ENCODE data around the gene GREB1L.

The GREB1L gene

DNA sequence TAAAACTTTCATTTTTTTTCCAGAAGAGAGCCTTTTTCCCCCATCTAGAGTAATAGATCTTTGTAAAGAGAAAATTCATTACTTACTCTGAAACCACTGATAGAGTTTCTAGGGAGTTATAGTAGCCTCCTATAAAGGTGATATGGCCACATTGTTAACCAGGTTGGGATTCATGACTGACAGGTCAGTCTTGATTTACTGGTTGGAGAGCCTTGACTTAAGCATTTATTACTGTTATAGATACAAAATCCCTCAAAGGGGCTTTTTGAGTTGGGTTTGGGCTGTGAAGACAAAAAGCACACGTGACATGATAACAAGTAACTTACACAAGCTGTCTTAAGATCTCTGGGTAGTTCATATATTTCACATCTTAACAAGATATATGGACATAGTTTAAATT, 141.0 kb downstream of the GREB1L start:
- no peak for TF ChIP-seq TAF1 (IDR thresholded peaks at IDR 0.05; ENCODE audit: borderline replicate concordance, insufficient read depth, low read length)
- no peak for TF ChIP-seq FOXP2 (optimal IDR thresholded peaks at IDR 0.05; ENCODE audit: borderline replicate concordance, extremely low read depth, extremely low read length, insufficient read depth)
- no peak for TF ChIP-seq SIN3A (IDR thresholded peaks at IDR 0.05; ENCODE audit: borderline replicate concordance, insufficient read depth, low read length)
- TF ChIP-seq POLR2AphosphoS5 (IDR thresholded peaks at IDR 0.05; ENCODE audit: low read depth, low read length) = no peak
- TF ChIP-seq REST (IDR thresholded peaks at IDR 0.05; ENCODE audit: insufficient read depth in 1 of 2, low read depth in 2 of 2, low read length in 2 of 2) = no peak

- TF ChIP-seq SIN3A (IDR thresholded peaks at IDR 0.05; ENCODE audit: borderline replicate concordance, insufficient read depth, low read length) = no peak
- no peak for TF ChIP-seq FOXP2 (optimal IDR thresholded peaks at IDR 0.05; ENCODE audit: borderline replicate concordance, extremely low read depth, extremely low read length, insufficient read depth)
- TF ChIP-seq TAF1 (IDR thresholded peaks at IDR 0.05; ENCODE audit: borderline replicate concordance, insufficient read depth, low read length) = no peak
- TF ChIP-seq POLR2AphosphoS5 (IDR thresholded peaks at IDR 0.05; ENCODE audit: low read depth, low read length) = no peak
- no peak for TF ChIP-seq REST (IDR thresholded peaks at IDR 0.05; ENCODE audit: insufficient read depth in 1 of 2, low read depth in 2 of 2, low read length in 2 of 2)
Observed at GRCh38 chr18:21386523-21387240, 144.7 kb downstream of the GREB1L start.

DNA sequence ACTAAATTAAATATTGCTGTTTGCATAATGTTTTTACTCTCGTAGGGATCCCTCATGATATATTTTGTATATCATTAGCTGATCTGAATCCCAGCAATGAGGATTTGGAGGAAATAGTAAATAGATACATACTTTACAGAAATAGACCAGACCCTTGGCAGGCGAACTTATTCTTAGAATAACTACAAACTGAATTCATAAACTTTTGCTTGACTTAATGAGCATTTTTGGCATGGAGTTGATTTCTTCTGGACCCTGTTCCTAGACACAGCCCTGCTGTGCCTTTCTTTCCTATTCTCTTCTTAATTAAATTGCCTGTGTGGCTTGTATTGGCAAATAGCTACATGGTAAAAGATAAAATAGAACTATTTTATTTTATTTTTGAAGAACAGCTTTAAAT, 145.9 kb downstream of the GREB1L start:
- TF ChIP-seq TAF1 (IDR thresholded peaks at IDR 0.05; ENCODE audit: borderline replicate concordance, insufficient read depth, low read length) = no peak
- TF ChIP-seq FOXP2 (optimal IDR thresholded peaks at IDR 0.05; ENCODE audit: borderline replicate concordance, extremely low read depth, extremely low read length, insufficient read depth) = no peak
- TF ChIP-seq REST (IDR thresholded peaks at IDR 0.05; ENCODE audit: insufficient read depth in 1 of 2, low read depth in 2 of 2, low read length in 2 of 2) = no peak
- TF ChIP-seq SIN3A (IDR thresholded peaks at IDR 0.05; ENCODE audit: borderline replicate concordance, insufficient read depth, low read length) = no peak
- no peak for TF ChIP-seq POLR2AphosphoS5 (IDR thresholded peaks at IDR 0.05; ENCODE audit: low read depth, low read length)

DNA sequence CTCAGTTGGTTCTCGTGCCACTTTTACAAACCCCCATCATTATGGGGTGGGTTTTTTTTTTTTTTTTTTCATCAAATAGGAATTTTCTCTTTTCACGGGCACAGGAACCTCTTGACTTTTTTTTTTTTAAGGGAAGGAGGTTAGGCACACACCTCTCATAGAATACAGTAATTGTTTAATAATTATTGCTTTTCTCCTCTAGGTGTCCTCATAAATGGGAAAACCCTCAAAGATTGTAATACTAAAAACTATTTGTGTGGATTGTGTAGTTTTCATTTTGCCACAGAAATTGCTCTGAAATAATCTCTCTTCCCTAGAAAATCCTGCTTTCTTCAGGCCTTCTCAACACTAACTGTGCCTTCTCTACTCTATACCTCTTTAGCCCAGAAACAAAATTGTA, 147.3 kb downstream of the GREB1L start:
- TF ChIP-seq TAF1 (IDR thresholded peaks at IDR 0.05; ENCODE audit: borderline replicate concordance, insufficient read depth, low read length) (no peak), SIN3A (IDR thresholded peaks at IDR 0.05; ENCODE audit: borderline replicate concordance, insufficient read depth, low read length) (no peak), REST (IDR thresholded peaks at IDR 0.05; ENCODE audit: insufficient read depth in 1 of 2, low read depth in 2 of 2, low read length in 2 of 2) (no peak), POLR2AphosphoS5 (IDR thresholded peaks at IDR 0.05; ENCODE audit: low read depth, low read length) (no peak), FOXP2 (optimal IDR thresholded peaks at IDR 0.05; ENCODE audit: borderline replicate concordance, extremely low read depth, extremely low read length, insufficient read depth) (no peak)

Measured in PFSK-1 (cell line).